K562 (cell line): ENCODE data around the gene CST9L. TPM values are rescaled to one million over a fixed set of nuclear protein-coding genes. Genes with fewer than 3 reads are reported as not detected.

Experiments used
- ATAC-seq: fragments of 200-7000 bp; cut with Tn5 transposase; 3 replicates; pipeline ENCODE4 v1.9.1; 2020; ENCODE audit warnings: moderate library complexity
- BruUV-seq: library from RNA; stranded (reverse); fragments of 400-500 nt; replicated peaks from 2 replicates; lab custom pipeline; 2021; lab: Mats Ljungman, UMichigan
- CTCF ChIA-PET: fragments of 300-600 bp; formaldehyde crosslinking; extraction: SDS; loops from one replicate; lab custom pipeline; 2021; ENCODE audit warnings: low intra/inter-chr PET ratio; lab: Yijun Ruan, JAX
- POLR2A ChIA-PET: fragments of 300-600, 350-650 bp; sonication (Branson Sonifier 250); formaldehyde crosslinking; extraction: SDS; loops from one replicate; lab custom pipeline; 2021; ENCODE audit warnings: antibody characterized with exemption, inconsistent platforms; lab: Yijun Ruan, JAX
- DNase-seq, 4 experiments: peaks; one replicate each; pipeline versions ENCODE4 v3.0.0 to v3.0.0-alpha.2; 2011 to 2018; ENCODE audit warnings: low spot score in 3 of 4, mixed read lengths in 3 of 4; ENCODE audit errors: extremely low read depth in 1 of 4
- FAIRE-seq: peaks from 2 replicates; lab custom pipeline; 2011; peaks lifted over from hg19 to GRCh38; lab: Jason Lieb, UNC
- H2AFZ ChIP-seq: 2 replicates; pipeline ENCODE4 v1.6.0; 2011; ENCODE audit warnings: low read depth, low read length, control low read depth, inconsistent platforms
- H3K27ac ChIP-seq: fragments of 200-600 bp; 3 replicates; pipeline ENCODE4 v1.8.0; 2011; ENCODE audit warnings: low read depth, mild to moderate bottlenecking, control low read depth, inconsistent platforms, low read length, moderate library complexity, mixed read lengths; ENCODE audit errors: extremely low read depth
- H3K27me3 ChIP-seq, 2 experiments: fragments of 300-600 bp in 1 of 2; 2 replicates in 1 of 2; 3 replicates in 1 of 2; pipeline versions ENCODE4 v1.6.0 to v1.8.0; 2011; ENCODE audit warnings: inconsistent platforms in 2 of 2, low read length in 2 of 2, mild to moderate bottlenecking in 1 of 2, mixed read lengths in 1 of 2, moderate library complexity in 1 of 2; ENCODE audit not compliant: control insufficient read depth in 2 of 2, insufficient read depth in 2 of 2
- H3K36me3 ChIP-seq: fragments of 300-600 bp; 3 replicates; pipeline ENCODE4 v1.8.0; 2011; ENCODE audit warnings: mild to moderate bottlenecking, low read length, inconsistent platforms; ENCODE audit not compliant: control insufficient read depth, insufficient read depth
- H3K4me1 ChIP-seq, 2 experiments: fragments of 200-600 bp in 1 of 2; replicated peaks in 1 of 2; 2 replicates in 1 of 2; 3 replicates in 1 of 2; pipeline versions ENCODE4 v1.5.1 to v1.8.0; 2011; ENCODE audit warnings: inconsistent platforms in 2 of 2, low read length in 2 of 2, mild to moderate bottlenecking in 1 of 2, mixed read lengths in 1 of 2, moderate library complexity in 1 of 2; ENCODE audit not compliant: control insufficient read depth in 2 of 2, insufficient read depth in 2 of 2
- H3K4me2 ChIP-seq: 2 replicates; pipeline ENCODE4 v1.6.1; 2011; ENCODE audit warnings: low read length, control low read depth, inconsistent platforms, mixed read lengths; ENCODE audit not compliant: insufficient read depth
- H3K4me3 ChIP-seq: fragments of 200-600 bp; sonication (generic), shearing (Covaris generic); 2 replicates; pipeline ENCODE4 v1.5.1; 2016; ENCODE audit warnings: control low read depth, inconsistent platforms
- H3K79me2 ChIP-seq: fragments of 200-600 bp; 3 replicates; pipeline ENCODE4 v1.8.0; 2011; ENCODE audit warnings: low read length, inconsistent platforms; ENCODE audit not compliant: control insufficient read depth, insufficient read depth
- H3K9ac ChIP-seq, 2 experiments: 2 replicates each; pipeline versions ENCODE4 v1.6.0 to v1.6.1; 2011; ENCODE audit warnings: low read depth in 2 of 2, low read length in 2 of 2, control low read depth in 1 of 2, inconsistent platforms in 1 of 2, mild to moderate bottlenecking in 1 of 2, mixed read lengths in 1 of 2; ENCODE audit not compliant: insufficient read depth in 1 of 2
- H3K9me1 ChIP-seq: one replicate; pipeline ENCODE4 v1.6.0; 2011; ENCODE audit warnings: inconsistent platforms, mild to moderate bottlenecking, low read length, moderate library complexity; ENCODE audit not compliant: control insufficient read depth, insufficient read depth
- H3K9me3 ChIP-seq: replicated peaks from 2 replicates; pipeline ENCODE4 v1.5.1; 2011; ENCODE audit warnings: low read depth, low read length, inconsistent platforms; ENCODE audit not compliant: control insufficient read depth, insufficient read depth
- H4K20me1 ChIP-seq: replicated peaks from 2 replicates; pipeline ENCODE4 v1.6.1; 2011; ENCODE audit warnings: low read length, inconsistent platforms, mixed read lengths; ENCODE audit not compliant: control insufficient read depth, insufficient read depth
- ARID2 ChIP-seq: fragments of 450-650 bp; IDR thresholded peaks from 2 replicates; pipeline ENCODE4 v1.6.1; 2017; ENCODE audit warnings: antibody characterized with exemption, mild to moderate bottlenecking
- EP400 ChIP-seq: fragments of 450-650 bp; IDR thresholded peaks from 2 replicates; pipeline ENCODE4 v1.6.1; 2017; ENCODE audit warnings: antibody characterized with exemption, mild to moderate bottlenecking, moderate library complexity
- FOXK2 ChIP-seq, 2 experiments: fragments of 450-650 bp; IDR thresholded peaks in 1 of 2; conservative IDR thresholded peaks in 1 of 2; 2 replicates each; pipeline ENCODE4 v1.6.1; 2016; ENCODE audit warnings: low read depth in 2 of 2, mild to moderate bottlenecking in 1 of 2
- GABPA ChIP-seq: fragments of 200-800 bp; sonication (Bioruptor generic); conservative IDR thresholded peaks from 2 replicates; pipeline ENCODE4 v1.6.1; 2016; ENCODE audit warnings: low read depth, missing genetic modification characterization, missing compliant biosample characterization
- L3MBTL2 ChIP-seq: fragments of 450-650 bp; IDR thresholded peaks from 2 replicates; pipeline ENCODE4 v1.6.1; 2016; ENCODE audit warnings: mild to moderate bottlenecking, moderate library complexity
- MXI1 ChIP-seq: IDR thresholded peaks from 2 replicates; pipeline ENCODE4 v1.6.1; 2011; ENCODE audit warnings: low read depth, mild to moderate bottlenecking, improper control_type of control experiment, low read length
- RB1 ChIP-seq: fragments of 450-650 bp; IDR thresholded peaks from 2 replicates; pipeline ENCODE4 v1.6.1; 2017; ENCODE audit warnings: low read depth, mild to moderate bottlenecking
- TEAD4 ChIP-seq, 2 experiments: sonication (generic) in 1 of 2; formaldehyde crosslinking in 1 of 2; IDR thresholded peaks; 2 replicates each; pipeline versions ENCODE4 v1.6.1 to v1.8.0; 2012 to 2022; ENCODE audit warnings: borderline replicate concordance in 1 of 2, inconsistent platforms in 1 of 2, low read length in 1 of 2, mild to moderate bottlenecking in 1 of 2, missing genetic modification reagents in 1 of 2
- ZNF165 ChIP-seq: fragments of 250-450 bp; sonication (Bioruptor Pico); IDR thresholded peaks from 2 replicates; pipeline ENCODE4 v1.4.0; 2020; ENCODE audit warnings: borderline replicate concordance
- ZNF347 ChIP-seq: fragments of 450-650 bp; formaldehyde crosslinking; IDR thresholded peaks from 2 replicates; pipeline ENCODE4 v1.4.0; 2020; ENCODE audit warnings: low read depth, mild to moderate bottlenecking, moderate library complexity
- ZNF354B ChIP-seq: fragments of 250-450 bp; sonication (Bioruptor Pico); IDR thresholded peaks from 2 replicates; pipeline ENCODE4 v1.4.0; 2020
- WGBS: fragments of 100-300 bp; shearing (Covaris generic); methylation state at CpG from one replicate; pipeline ENCODE4 v1.1.6; 2016; ENCODE audit warnings: low coverage, mixed read lengths; ENCODE audit not compliant: insufficient coverage; ENCODE audit errors: missing lambda C conversion rate; 5-methylcytosine and 5-hydroxymethylcytosine counted together
- in situ Hi-C: fragments of 300-500 bp; cut with MboI; formaldehyde crosslinking; loops from 4 replicates; pipeline ENCODE4 v1.15.0; 2018; ENCODE audit warnings: inconsistent platforms, mixed read lengths
- intact Hi-C: fragments of 100-400 bp; cut with micrococcal nuclease; formaldehyde crosslinking; loops from 2 replicates; pipeline ENCODE4 v1.14.2; 2022
- polyA plus RNA-seq, 8 experiments: library from polyadenylated mRNA; depleted of rRNA in 4 of 8; stranded (reverse) in 5 of 8; unstranded in 3 of 8; fragments of >200 nt; fragmentation: Nextera tagmentation in 2 of 8; fragmentation: Illumina TruSeq in 1 of 8; extraction: Ambion mirVana in 2 of 8; extraction: Trizol in 1 of 8; gene quantifications; 2 replicates each; pipeline versions ENCODE4 v1.2.1 to v1.2.3, GENCODE V29; 2011 to 2014; ENCODE audit warnings: inconsistent platforms in 1 of 8, missing spikeins in 1 of 8
- total RNA-seq, 7 experiments: library from RNA; depleted of rRNA in 6 of 7; stranded (reverse); fragments of >200 nt in 6 of 7; fragmentation: Illumina TruSeq in 2 of 7; extraction: Trizol in 2 of 7; gene quantifications; 2 replicates each; pipeline versions ENCODE4 v1.2.1 to v1.2.3, GENCODE V29; 2011 to 2021; ENCODE audit warnings: low replicate concordance in 1 of 7
- TF ChIP-seq, protein P1 (sequence below): fragments of 450-650 bp; formaldehyde crosslinking; IDR thresholded peaks from 2 replicates; pipeline ENCODE4 v1.4.0; 2020; ENCODE audit warnings: mild to moderate bottlenecking, moderate library complexity
- TF ChIP-seq, protein P2 (sequence below): sonication (generic); formaldehyde crosslinking; IDR thresholded peaks from 2 replicates; pipeline ENCODE4 v1.8.1; 2023; ENCODE audit warnings: mild to moderate bottlenecking, missing genetic modification reagents, moderate library complexity
- TF ChIP-seq, protein P3 (sequence below): fragments of 250-450 bp; sonication (Bioruptor Pico); IDR thresholded peaks from 2 replicates; pipeline ENCODE4 v1.9.0; 2021; ENCODE audit warnings: mild to moderate bottlenecking, inconsistent platforms
- TF ChIP-seq, protein P4 (sequence below): IDR thresholded peaks from 2 replicates; pipeline ENCODE4 v1.6.1; 2011; ENCODE audit not compliant: insufficient read length; ENCODE audit errors: extremely low read depth

CST9L gene
- total and polyA plus RNA-seq, 9 of the 15 experiments (the other 6 are each of a cell fraction or from before 2014, with no cell fraction given): not detected

- Histone ChIP-seq H3K79me2 (no peaks in the 10 kb centered on the region), H3K4me3 (no peak overlapping the region), H3K4me2 (no peak overlapping the region), H3K9me3 (no peaks in the 10 kb centered on the region), H3K36me3 (no peaks in the 10 kb centered on the region), H3K4me1 (no peaks in the 10 kb centered on the region)
- intact Hi-C loops: no loop called here
- no peak for FAIRE-seq
- POLR2A ChIA-PET: interaction anchor here (0.6 kb wide), 1 partner anchor 114 kb away, joined by 3 read pairs; no protein-coding TSS in a partner anchor
- BruUV-seq: no TSS peak
- CTCF ChIA-PET: no interaction called here
- WGBS: 0% methylated on average over 2 of the region's 4 CpGs
- TF ChIP-seq MXI1 (no peak), EP400 (no peak), FOXK2 (conservative IDR thresholded peaks at IDR 0.05 in 1 of 2, IDR thresholded peaks at IDR 0.05 in 1 of 2; ENCODE audit: low read depth in 2 of 2) (no peak), L3MBTL2 (no peak), GABPA (tag) (no peak), ZNF347 (no peak), TEAD4 (IDR thresholded peaks at IDR 0.05; ENCODE audit: low read length) (no peak), TEAD4 (CRISPR knock-in tag; IDR thresholded peaks at IDR 0.05; ENCODE audit: borderline replicate concordance) (no peak), ZNF354B (no peak), ZNF165 (CRISPR knock-in tag) (no peak), ARID2 (no peak), RB1 (no peak)
- TF ChIP-seq, protein P1, sequence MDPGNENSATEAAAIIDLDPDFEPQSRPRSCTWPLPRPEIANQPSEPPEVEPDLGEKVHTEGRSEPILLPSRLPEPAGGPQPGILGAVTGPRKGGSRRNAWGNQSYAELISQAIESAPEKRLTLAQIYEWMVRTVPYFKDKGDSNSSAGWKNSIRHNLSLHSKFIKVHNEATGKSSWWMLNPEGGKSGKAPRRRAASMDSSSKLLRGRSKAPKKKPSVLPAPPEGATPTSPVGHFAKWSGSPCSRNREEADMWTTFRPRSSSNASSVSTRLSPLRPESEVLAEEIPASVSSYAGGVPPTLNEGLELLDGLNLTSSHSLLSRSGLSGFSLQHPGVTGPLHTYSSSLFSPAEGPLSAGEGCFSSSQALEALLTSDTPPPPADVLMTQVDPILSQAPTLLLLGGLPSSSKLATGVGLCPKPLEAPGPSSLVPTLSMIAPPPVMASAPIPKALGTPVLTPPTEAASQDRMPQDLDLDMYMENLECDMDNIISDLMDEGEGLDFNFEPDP: no peak
- TF ChIP-seq, protein P2, sequence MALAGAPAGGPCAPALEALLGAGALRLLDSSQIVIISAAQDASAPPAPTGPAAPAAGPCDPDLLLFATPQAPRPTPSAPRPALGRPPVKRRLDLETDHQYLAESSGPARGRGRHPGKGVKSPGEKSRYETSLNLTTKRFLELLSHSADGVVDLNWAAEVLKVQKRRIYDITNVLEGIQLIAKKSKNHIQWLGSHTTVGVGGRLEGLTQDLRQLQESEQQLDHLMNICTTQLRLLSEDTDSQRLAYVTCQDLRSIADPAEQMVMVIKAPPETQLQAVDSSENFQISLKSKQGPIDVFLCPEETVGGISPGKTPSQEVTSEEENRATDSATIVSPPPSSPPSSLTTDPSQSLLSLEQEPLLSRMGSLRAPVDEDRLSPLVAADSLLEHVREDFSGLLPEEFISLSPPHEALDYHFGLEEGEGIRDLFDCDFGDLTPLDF (CRISPR knock-in tag): no peak
- TF ChIP-seq, protein P3, sequence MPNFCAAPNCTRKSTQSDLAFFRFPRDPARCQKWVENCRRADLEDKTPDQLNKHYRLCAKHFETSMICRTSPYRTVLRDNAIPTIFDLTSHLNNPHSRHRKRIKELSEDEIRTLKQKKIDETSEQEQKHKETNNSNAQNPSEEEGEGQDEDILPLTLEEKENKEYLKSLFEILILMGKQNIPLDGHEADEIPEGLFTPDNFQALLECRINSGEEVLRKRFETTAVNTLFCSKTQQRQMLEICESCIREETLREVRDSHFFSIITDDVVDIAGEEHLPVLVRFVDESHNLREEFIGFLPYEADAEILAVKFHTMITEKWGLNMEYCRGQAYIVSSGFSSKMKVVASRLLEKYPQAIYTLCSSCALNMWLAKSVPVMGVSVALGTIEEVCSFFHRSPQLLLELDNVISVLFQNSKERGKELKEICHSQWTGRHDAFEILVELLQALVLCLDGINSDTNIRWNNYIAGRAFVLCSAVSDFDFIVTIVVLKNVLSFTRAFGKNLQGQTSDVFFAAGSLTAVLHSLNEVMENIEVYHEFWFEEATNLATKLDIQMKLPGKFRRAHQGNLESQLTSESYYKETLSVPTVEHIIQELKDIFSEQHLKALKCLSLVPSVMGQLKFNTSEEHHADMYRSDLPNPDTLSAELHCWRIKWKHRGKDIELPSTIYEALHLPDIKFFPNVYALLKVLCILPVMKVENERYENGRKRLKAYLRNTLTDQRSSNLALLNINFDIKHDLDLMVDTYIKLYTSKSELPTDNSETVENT: no peak
- TF ChIP-seq, protein P4, sequence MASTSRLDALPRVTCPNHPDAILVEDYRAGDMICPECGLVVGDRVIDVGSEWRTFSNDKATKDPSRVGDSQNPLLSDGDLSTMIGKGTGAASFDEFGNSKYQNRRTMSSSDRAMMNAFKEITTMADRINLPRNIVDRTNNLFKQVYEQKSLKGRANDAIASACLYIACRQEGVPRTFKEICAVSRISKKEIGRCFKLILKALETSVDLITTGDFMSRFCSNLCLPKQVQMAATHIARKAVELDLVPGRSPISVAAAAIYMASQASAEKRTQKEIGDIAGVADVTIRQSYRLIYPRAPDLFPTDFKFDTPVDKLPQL: no peak
- TF ChIP-seq, all 486 proteins: peak for 0
- DNase-seq (no peak), ATAC-seq (no peak)
- Histone ChIP-seq H3K9me1 (no peaks in the 10 kb centered on the region), H3K9ac (no peak overlapping the region), H3K27me3 (peaks cover 0 to 8% of the 10 kb centered on the region in 2 experiments; a peak in 2 of 5 replicates), H2AFZ (no peak overlapping the region), H3K27ac (no peak overlapping the region), H4K20me1 (no peaks in the 10 kb centered on the region)
- in situ Hi-C loops: no loop called here
Measured at GRCh38 chr20:23550227-23550626, 18.1 kb downstream of the CST9L start.
